H1 (cell line): ENCODE data around the gene IFIT2. TPM values are rescaled to one million over a fixed set of nuclear protein-coding genes. Genes with fewer than 3 reads are reported as not detected.

Source experiments
- CTCF ChIA-PET: fragments of 300-600 bp; sonication (Branson Sonifier 250); formaldehyde crosslinking; loops from one replicate; lab custom pipeline; 2021; ENCODE audit not compliant: partially characterized antibody; lab: Charles Lee
- POLR2A ChIA-PET: fragments of 300-600 bp; sonication (Branson Sonifier 250); formaldehyde crosslinking; loops from one replicate; lab custom pipeline; 2021; ENCODE audit warnings: inconsistent platforms; ENCODE audit not compliant: partially characterized antibody; lab: Charles Lee
- DNase-seq, 2 experiments: peaks; one replicate each; pipeline versions ENCODE4 v3.0.0 to v3.0.0-alpha.2; 2010 to 2022; ENCODE audit warnings: low spot score in 2 of 2, low read depth in 1 of 2, mixed read lengths in 1 of 2
- FAIRE-seq: peaks from 2 replicates; lab custom pipeline; 2011; peaks lifted over from hg19 to GRCh38; lab: Jason Lieb, UNC
- H2AFZ ChIP-seq: 2 replicates; pipeline ENCODE4 v1.8.1; 2012; ENCODE audit warnings: low read length, inconsistent platforms
- H2AK5ac ChIP-seq: 2 replicates; pipeline ENCODE4 v1.6.1; 2013; ENCODE audit warnings: low read depth, low read length
- H2BK120ac ChIP-seq: replicated peaks from 2 replicates; pipeline ENCODE3; 2013; ENCODE audit warnings: low read depth, low read length, inconsistent platforms
- H2BK12ac ChIP-seq: 2 replicates; pipeline ENCODE4 v1.6.1; 2013; ENCODE audit warnings: low read depth, low read length
- H2BK15ac ChIP-seq: 2 replicates; pipeline ENCODE4 v1.6.1; 2013; ENCODE audit warnings: low read length
- H2BK20ac ChIP-seq: 2 replicates; pipeline ENCODE4 v1.6.1; 2013; ENCODE audit warnings: low read length
- H2BK5ac ChIP-seq: 2 replicates; pipeline ENCODE4 v1.6.1; 2013; ENCODE audit warnings: low read depth, low read length
- H3K14ac ChIP-seq: 2 replicates; pipeline ENCODE4 v1.6.1; 2013; ENCODE audit warnings: inconsistent platforms; ENCODE audit not compliant: insufficient read length
- H3K18ac ChIP-seq: 2 replicates; pipeline ENCODE4 v1.6.1; 2013; ENCODE audit warnings: low read length; ENCODE audit errors: extremely low read depth
- H3K23ac ChIP-seq: 2 replicates; pipeline ENCODE4 v1.6.1; 2013; ENCODE audit warnings: inconsistent platforms; ENCODE audit not compliant: insufficient read length
- H3K23me2 ChIP-seq: 2 replicates; pipeline ENCODE4 v1.6.1; 2013; ENCODE audit warnings: low read depth, low read length
- H3K27ac ChIP-seq: 2 replicates; pipeline ENCODE4 v1.6.1; 2011; ENCODE audit warnings: low read depth, low read length, inconsistent platforms
- H3K27me3 ChIP-seq, 4 experiments: replicated peaks in 1 of 4; 1 replicate in 1 of 4; 2 replicates in 3 of 4; pipeline versions ENCODE4 v1.6.1 to v1.8.1; 2011 to 2013; ENCODE audit warnings: low read length in 3 of 4, mild to moderate bottlenecking in 3 of 4, inconsistent platforms in 2 of 4, mixed read lengths in 2 of 4, moderate library complexity in 1 of 4; ENCODE audit not compliant: control insufficient read depth in 3 of 4, insufficient read depth in 3 of 4; ENCODE audit errors: extremely low read depth in 1 of 4
- H3K36me3 ChIP-seq, 4 experiments: 2 replicates each; pipeline versions ENCODE4 v1.6.1 to v1.8.1; 2011 to 2013; ENCODE audit warnings: mild to moderate bottlenecking in 4 of 4, low read length in 3 of 4, moderate library complexity in 2 of 4, control low read depth in 1 of 4, inconsistent platforms in 1 of 4; ENCODE audit not compliant: insufficient read depth in 4 of 4, control insufficient read depth in 2 of 4
- H3K4ac ChIP-seq: replicated peaks from 2 replicates; pipeline ENCODE3; 2013; ENCODE audit warnings: low read length, low read depth, mixed read lengths, inconsistent platforms; ENCODE audit not compliant: insufficient read length
- H3K4me1 ChIP-seq, 4 experiments: replicated peaks in 1 of 4; 1 replicate in 1 of 4; 2 replicates in 3 of 4; pipeline versions ENCODE4 v1.6.1 to v1.8.1; 2011 to 2013; ENCODE audit warnings: low read length in 3 of 4, inconsistent platforms in 2 of 4, mixed read lengths in 1 of 4; ENCODE audit not compliant: insufficient read depth in 4 of 4, control insufficient read depth in 3 of 4
- H3K4me2 ChIP-seq, 2 experiments: 2 replicates each; pipeline versions ENCODE4 v1.6.1 to v1.8.1; 2011 to 2013; ENCODE audit warnings: low read depth in 2 of 2, low read length in 2 of 2, control low read depth in 1 of 2, inconsistent platforms in 1 of 2, mild to moderate bottlenecking in 1 of 2; ENCODE audit not compliant: insufficient read depth in 1 of 2
- H3K4me3 ChIP-seq, 4 experiments: fragments of 200-600, 300-600 bp in 1 of 4; sonication (generic), shearing (Covaris generic), sonication (Bioruptor Twin) in 1 of 4; 2 replicates each; pipeline versions ENCODE4 v1.5.1 to v1.8.1; 2011 to 2016; ENCODE audit warnings: low read length in 4 of 4, low read depth in 3 of 4, control low read depth in 2 of 4, inconsistent platforms in 2 of 4, mild to moderate bottlenecking in 2 of 4, mixed read lengths in 1 of 4, moderate library complexity in 1 of 4; ENCODE audit not compliant: insufficient read depth in 2 of 4; ENCODE audit errors: extremely low read depth in 1 of 4
- H3K56ac ChIP-seq: replicated peaks from 2 replicates; pipeline ENCODE3; 2013; ENCODE audit warnings: low read depth, mild to moderate bottlenecking, mixed read lengths, low read length, inconsistent platforms; ENCODE audit not compliant: insufficient read length
- H3K79me1 ChIP-seq: 2 replicates; pipeline ENCODE4 v1.6.1; 2013; ENCODE audit warnings: low read depth, low read length, control low read depth
- H3K79me2 ChIP-seq, 2 experiments: 2 replicates each; pipeline versions ENCODE4 v1.6.1 to v1.8.1; 2012 to 2013; ENCODE audit warnings: low read length in 2 of 2, mild to moderate bottlenecking in 2 of 2, inconsistent platforms in 1 of 2; ENCODE audit not compliant: insufficient read depth in 2 of 2, control insufficient read depth in 1 of 2
- H3K9ac ChIP-seq, 4 experiments: replicated peaks in 1 of 4; 1 replicate in 1 of 4; 2 replicates in 3 of 4; pipeline versions ENCODE4 v1.6.1 to v1.8.1; 2011 to 2013; ENCODE audit warnings: low read depth in 3 of 4, low read length in 3 of 4, control low read depth in 2 of 4, mild to moderate bottlenecking in 2 of 4, moderate library complexity in 2 of 4, inconsistent platforms in 1 of 4; ENCODE audit errors: extremely low read depth in 1 of 4
- H3K9me3 ChIP-seq, 2 experiments: 2 replicates each; pipeline versions ENCODE4 v1.6.1 to v1.8.1; 2012 to 2013; ENCODE audit warnings: mild to moderate bottlenecking in 2 of 2, moderate library complexity in 2 of 2, control low read depth in 1 of 2, inconsistent platforms in 1 of 2, low read depth in 1 of 2, low read length in 1 of 2, mixed read lengths in 1 of 2; ENCODE audit not compliant: insufficient read depth in 2 of 2
- H4K20me1 ChIP-seq, 2 experiments: replicated peaks in 1 of 2; 2 replicates each; pipeline versions ENCODE3 to v1.8.1; 2011 to 2013; ENCODE audit warnings: inconsistent platforms in 2 of 2, low read length in 2 of 2, mild to moderate bottlenecking in 1 of 2; ENCODE audit not compliant: insufficient read depth in 2 of 2, control insufficient read depth in 1 of 2
- H4K5ac ChIP-seq: 2 replicates; pipeline ENCODE4 v1.6.1; 2013; ENCODE audit warnings: low read length, low read depth, mixed read lengths, inconsistent platforms; ENCODE audit not compliant: insufficient read length
- H4K8ac ChIP-seq: 2 replicates; pipeline ENCODE4 v1.8.0; 2013; ENCODE audit warnings: mild to moderate bottlenecking, moderate library complexity, low read length, inconsistent platforms; ENCODE audit not compliant: insufficient read depth; ENCODE audit errors: extremely low read depth
- H4K91ac ChIP-seq: replicated peaks from 2 replicates; pipeline ENCODE3; 2013; ENCODE audit warnings: low read length, mixed read lengths, inconsistent platforms; ENCODE audit not compliant: insufficient read length
- BACH1 ChIP-seq: IDR thresholded peaks from 2 replicates; pipeline ENCODE4 v1.6.1; 2012; ENCODE audit warnings: low read length, improper control_type of control experiment
- EGR1 ChIP-seq: IDR thresholded peaks from 2 replicates; pipeline ENCODE4 v1.6.1; 2011; ENCODE audit warnings: low read depth, low read length, borderline replicate concordance
- SIRT6 ChIP-seq: IDR thresholded peaks from one replicate; pipeline ENCODE4 v1.7.1; 2012; ENCODE audit warnings: low read length, inconsistent platforms
- polyA plus RNA-seq, 7 experiments: library from polyadenylated mRNA; depleted of rRNA in 3 of 7; stranded (reverse) in 5 of 7; unstranded in 2 of 7; fragments of >200 nt in 5 of 7; fragments of 200-250 nt in 2 of 7; gene quantifications; 1 replicate in 5 of 7; 2 replicates in 1 of 7; 4 replicates in 1 of 7; pipeline versions ENCODE4 v1.2.1 to v1.2.3, GENCODE V29; 2011 to 2013; ENCODE audit warnings: missing spikeins in 2 of 7, mixed read lengths in 2 of 7
- total RNA-seq: library from RNA; stranded (reverse); fragmentation: NEBNext Ultra II Directional; extraction: Animal tissue kit (Norgen Biotek cat#: 25700); gene quantifications from 2 replicates; pipeline ENCODE4 v1.2.1, GENCODE V29; 2021

Gene IFIT2
- total and polyA plus RNA-seq, 2 of the 8 experiments (the other 6 are each of a cell fraction or from before 2014, with no cell fraction given): 0.03 to 0.35 TPM

- TF ChIP-seq SIRT6: no peak
These were observed 2.6 kb downstream of the IFIT2 start (continued) for GRCh38 chr10:89304446-89304845.

- Histone ChIP-seq H3K27me3 (no peaks in the 10 kb centered on the region), H2BK5ac (no peak overlapping the region), H3K9me3 (no peaks in the 10 kb centered on the region), H3K14ac (no peak overlapping the region), H3K4me1 (peaks cover 0 to 3% (median 1%) of the 10 kb centered on the region in 4 experiments; a peak in 2 of 7 replicates), H3K23me2 (no peaks in the 10 kb centered on the region), H2BK15ac (no peak overlapping the region), H2AFZ (no peak overlapping the region), H4K91ac (no peak overlapping the region), H3K9ac (no peak overlapping the region), H2BK12ac (no peak overlapping the region), H4K8ac (no peak overlapping the region), H2BK20ac (no peak overlapping the region), H3K4me2 (no peak overlapping the region), H3K23ac (no peak overlapping the region), H3K79me2 (no peaks in the 10 kb centered on the region), H2BK120ac (no peak overlapping the region), H3K27ac (no peak overlapping the region), H2AK5ac (no peak overlapping the region), H3K4ac (no peak overlapping the region), H3K36me3 (no peaks in the 10 kb centered on the region), H3K79me1 (no peaks in the 10 kb centered on the region), H3K56ac (no peak overlapping the region), H3K4me3 (no peak overlapping the region), H4K20me1 (no peaks in the 10 kb centered on the region), H3K18ac (no peak overlapping the region), H4K5ac (no peak overlapping the region)
- FAIRE-seq (no peak), DNase-seq (no peak)
- TF ChIP-seq BACH1 (no peak), EGR1 (no peak)
- POLR2A ChIA-PET: interaction anchor here (0.6 kb wide), 1 partner anchor 88 kb away, joined by 3 read pairs; the partner anchor contains the start of gene IFIT1
- CTCF ChIA-PET: interaction anchor here (1.7 to 9.9 kb wide), 2 partner anchors 11 to 65 kb away, joined by 6 to 60 read pairs; no protein-coding TSS in a partner anchor
These were observed 3.1 kb downstream of the IFIT2 start for GRCh38 chr10:89304925-89305324.
